GM21529 (cell line): ENCODE measurements around the gene SMPD4.
"Not testable (repeated sequence)": the region's sequence is repeated elsewhere in the genome, so short reads cannot be mapped to it uniquely, and the experiment has no call there.

ENCODE experiments used
- ATAC-seq: cut with Tn5 transposase; IDR thresholded peaks from one replicate; pipeline ENCODE4 v1.9.1; 2021; ENCODE audit not compliant: unreplicated experiment

SMPD4 gene

DNA sequence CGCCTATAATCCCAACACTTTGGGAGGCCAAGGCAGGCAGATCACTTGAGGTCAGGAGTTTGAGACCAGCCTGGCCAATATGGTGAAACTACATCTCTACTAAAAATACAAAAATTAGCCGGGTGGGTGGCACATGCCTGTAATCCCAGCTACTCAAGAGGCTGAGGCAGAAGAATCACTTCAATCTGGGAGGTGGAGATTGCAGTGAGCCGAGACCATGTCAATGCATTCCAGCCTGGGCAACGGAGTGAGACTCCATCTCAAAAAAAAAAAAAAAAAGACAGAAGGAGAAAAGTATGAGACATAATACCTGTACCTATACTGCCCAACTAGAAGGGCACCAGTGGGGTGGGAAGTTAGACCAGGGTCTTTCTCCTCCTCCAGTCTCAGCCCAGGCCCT lies 22.0 kb downstream of the SMPD4 start:
- ATAC-seq, result not testable (repeated sequence)

- ATAC-seq, result no peak
Measured at GRCh38 chr2:130158631-130159030, 22.8 kb downstream of the SMPD4 start.

DNA sequence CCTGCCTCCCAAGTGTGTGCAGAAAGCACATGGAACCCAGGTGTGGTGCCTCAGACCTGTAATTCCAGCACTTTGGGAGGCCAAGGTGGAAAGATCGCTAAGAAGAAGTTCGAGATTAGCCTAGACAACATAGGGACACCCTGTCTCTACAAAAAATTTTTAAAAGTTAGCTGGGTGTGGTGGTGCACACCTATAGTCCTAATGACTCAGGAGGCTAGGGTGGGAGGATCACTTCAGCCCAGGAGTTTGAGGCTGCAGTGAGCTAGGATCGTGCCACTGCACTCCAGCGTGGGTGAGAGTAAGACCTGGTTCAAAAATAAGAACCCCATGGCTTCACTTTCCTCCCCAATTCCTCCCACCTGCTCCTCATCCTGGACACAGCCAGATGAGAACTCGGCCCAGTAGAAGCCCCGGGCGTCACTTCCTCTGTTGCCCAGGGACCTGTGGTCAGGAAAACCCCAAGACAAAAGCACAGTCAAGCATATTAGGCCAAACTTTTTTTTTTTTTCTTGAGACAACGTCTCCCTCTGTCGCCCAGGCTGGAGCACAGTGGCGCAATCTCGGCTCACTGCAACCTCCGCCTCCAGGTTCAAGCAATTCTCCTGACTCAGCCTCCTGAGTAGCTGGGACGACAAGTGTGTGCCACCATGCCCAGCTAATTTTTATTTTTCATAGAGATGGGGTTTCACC lies 23.4 kb downstream of the SMPD4 start:
- peak; percentile 90 for ATAC-seq

GRCh38 chr2:130157354-130157753 lies 24.0 kb downstream of the SMPD4 start:
- ATAC-seq, result peak; percentile 37

- ATAC-seq, result no peak
Measured at GRCh38 chr2:130156624-130157004, 24.8 kb downstream of the SMPD4 start.

- not testable (repeated sequence) for ATAC-seq
Measured at GRCh38 chr2:130155956-130156623, 25.3 kb downstream of the SMPD4 start.

DNA sequence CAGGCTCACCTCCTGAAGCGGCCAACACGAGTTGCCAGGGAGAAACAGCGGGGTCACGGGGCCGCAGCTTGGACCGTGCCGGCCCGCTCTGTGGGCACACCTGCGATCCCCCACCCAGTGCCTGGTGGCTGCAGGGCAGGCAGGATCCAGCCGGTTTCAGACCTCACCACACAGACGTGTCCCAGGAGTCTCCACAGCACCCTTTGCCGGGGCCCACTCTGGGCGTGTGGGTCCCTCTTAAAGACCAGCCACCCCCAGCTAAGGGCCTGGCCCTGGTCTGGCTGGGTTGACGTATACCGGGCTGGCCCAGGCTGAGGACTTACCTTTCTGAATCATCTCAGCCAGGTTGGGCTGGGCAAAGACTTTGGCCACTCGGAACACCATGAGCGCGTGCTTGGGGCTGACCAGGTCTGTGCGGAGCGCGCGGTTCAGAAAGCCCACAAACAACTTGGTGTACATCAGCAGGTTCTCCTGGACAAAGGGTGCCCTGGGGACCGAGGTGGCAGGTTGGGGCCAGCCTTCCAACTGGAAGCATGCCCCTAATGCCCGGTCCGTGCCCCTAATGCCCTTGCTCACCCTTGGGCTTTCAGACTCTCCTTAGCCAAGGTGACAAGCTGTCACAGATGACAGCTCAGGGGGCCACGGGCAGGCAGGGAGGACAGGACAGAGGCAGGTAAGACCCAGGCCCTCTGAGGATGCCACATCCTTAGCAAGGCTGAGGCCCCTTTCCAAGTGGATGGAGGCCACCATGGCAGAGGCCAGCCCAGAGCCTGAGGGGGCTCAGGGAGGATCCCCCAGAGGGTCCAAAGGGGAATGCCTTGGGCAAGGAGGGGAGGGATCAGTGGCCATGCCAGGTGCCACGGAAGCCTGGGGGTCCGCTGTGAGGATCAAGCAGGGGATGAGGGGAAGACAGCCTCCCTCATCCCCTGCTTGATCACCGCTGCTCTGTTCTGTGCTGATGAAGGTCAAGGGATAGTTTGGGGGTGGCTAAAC lies 26.3 kb downstream of the SMPD4 start:
- ATAC-seq, result no peak

- ATAC-seq, result not testable (repeated sequence)
Measured at GRCh38 chr2:130154423-130154770, 27.0 kb downstream of the SMPD4 start.

DNA sequence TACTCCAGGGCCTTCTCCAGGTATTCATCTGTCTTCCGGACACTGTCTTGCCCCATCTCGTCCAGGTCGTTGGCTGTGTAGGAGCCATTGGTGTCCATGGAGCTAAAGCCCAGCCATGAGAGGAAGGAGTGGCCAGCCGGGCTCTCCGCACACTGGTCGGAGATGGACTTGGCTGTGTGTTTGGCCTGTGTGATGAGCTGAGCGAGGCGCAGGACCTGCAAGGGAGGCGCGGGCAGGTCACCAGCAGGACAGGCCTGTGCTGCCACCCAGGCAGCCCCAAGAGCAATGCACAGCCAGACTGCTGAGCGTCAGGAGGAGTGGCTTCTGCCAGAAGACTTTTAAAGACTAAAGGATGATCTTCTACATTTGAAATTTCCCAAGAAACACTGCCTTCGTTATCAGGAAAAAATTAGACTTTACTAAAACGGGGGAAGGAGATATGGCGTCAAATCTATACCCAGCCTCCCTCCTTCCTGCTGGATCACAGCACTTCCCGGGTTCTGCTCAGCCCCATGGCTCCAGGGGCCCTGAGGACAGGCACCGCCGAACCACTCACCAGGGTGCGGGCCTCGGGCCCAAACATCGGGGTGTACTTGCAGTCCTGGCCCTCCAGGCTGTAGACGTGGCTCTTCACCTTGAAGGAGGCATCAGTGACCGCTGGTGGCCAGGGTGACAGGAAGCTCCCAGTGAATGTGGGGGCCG lies 27.5 kb downstream of the SMPD4 start:
- not testable (repeated sequence) for ATAC-seq

GRCh38 chr2:130152816-130153595 lies 28.4 kb downstream of the SMPD4 start:
- ATAC-seq, result no peak

GRCh38 chr2:130152136-130152815 lies 29.1 kb downstream of the SMPD4 start:
- not testable (repeated sequence) for ATAC-seq

GRCh38 chr2:130151145-130151512 lies 30.3 kb downstream of the SMPD4 start:
- ATAC-seq, result not testable (repeated sequence)

DNA sequence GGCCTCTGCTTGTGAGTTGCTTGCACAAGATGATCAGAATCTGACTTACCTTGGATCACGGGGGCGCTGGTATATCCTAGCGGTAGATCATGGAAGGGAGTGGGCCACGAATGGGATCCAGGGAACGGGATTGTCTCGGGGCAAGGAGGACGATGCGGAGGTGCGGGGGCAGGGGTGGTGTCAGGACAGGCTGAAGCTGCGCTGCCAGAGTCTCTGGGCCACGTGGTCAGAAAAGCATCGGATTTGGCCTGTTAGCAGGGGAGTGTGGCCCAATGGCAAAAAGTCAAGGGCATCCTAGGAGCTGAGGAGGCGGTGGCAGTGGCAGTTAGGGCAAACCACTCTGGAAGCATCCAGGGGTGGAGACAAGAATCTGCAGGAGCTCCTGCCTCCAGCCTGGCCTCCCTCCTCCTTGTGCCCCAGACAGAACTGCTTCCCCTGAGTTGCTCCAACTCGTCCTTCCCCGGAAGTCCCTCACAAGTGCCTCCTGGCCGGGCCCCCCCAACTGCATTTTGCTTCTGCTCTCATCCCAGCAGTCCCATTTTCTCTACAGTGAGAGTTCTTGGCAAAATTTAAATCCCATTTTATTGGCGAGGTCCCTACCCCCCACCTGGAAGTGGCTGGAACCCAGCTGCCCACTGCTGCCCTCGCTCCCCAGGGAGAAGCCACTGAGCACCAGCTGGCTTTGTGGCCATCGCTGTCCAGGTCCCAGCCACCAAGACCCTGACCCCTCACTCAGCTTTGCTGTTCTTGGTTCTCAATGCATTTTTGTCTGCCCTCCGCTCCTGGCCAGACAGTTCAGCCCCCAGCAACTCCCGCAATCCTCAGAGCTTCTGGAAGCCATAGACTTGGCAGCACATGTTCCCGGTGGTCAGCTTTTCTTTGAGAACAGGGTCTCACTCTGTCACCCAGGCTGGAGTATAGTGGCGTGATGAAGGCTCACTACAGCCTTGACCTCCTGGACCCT lies 30.9 kb downstream of the SMPD4 start:
- ATAC-seq, result no peak

- not testable (repeated sequence) for ATAC-seq
Measured at GRCh38 chr2:130148515-130148914, 32.9 kb downstream of the SMPD4 start.

- peak; percentile 91 for ATAC-seq
Measured at GRCh38 chr2:130145006-130145414, 36.4 kb downstream of the SMPD4 start, which contains the start of gene CCDC74B. Gene CCDC74B, minus strand, starts transcription at chr2:130145112. Its CDS starts 116 bp downstream, at chr2:130144996.

DNA sequence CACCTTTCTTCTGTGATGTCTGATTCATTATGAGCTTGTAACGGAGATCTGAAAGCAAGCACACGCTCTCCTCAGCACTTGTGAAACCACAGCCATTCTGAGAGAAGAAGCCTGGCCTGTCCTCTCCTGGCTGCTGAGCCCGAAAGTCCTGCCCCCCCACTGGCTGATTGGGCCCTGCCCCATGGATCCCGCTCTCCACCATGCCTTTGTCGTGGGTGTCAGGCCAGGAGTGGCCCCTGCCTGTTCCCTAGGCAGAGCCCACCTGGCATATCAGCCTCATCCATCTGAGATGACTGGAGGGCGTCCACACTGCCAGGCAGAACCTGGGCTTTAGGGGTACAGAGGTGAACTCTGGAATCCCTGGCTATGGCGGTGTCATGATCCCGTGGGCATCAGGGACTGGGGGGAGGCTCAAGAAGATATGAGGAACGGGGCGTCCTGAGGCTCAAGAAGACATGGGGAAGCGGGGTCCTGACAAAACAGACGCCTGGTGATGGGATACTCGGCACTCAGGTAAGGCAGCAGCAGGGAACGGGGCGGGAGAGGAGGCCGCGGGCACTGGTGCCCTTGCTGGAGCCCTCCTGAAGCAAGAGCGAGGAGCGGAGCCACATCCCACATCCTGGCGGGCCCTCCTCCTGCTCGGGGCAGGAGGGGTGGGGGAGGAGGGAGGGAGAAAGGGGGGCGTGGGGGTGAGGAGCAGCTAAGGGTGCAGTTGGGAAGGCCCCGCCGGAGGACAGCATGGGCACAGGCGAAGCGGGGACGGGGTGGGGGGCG lies 37.9 kb downstream of the SMPD4 start:
- ATAC-seq, result not testable (repeated sequence)
